ENCODE results near the gene EMC6.

- TF ChIP-seq GATA3 (IDR thresholded peaks at IDR 0.05; ENCODE audit: low read depth, low read length) (no peak), GATA2 (IDR thresholded peaks at IDR 0.05; ENCODE audit: low read depth, low read length) (no peak)
Observed at GRCh38 chr17:3657588-3657869, 11.1 kb upstream of the EMC6 start.
